GM11168 (cell line): ENCODE results near the gene ANKRD44.
"Not testable (repeated sequence)": the region's sequence is repeated elsewhere in the genome, so short reads cannot be mapped to it uniquely, and the experiment has no call there.

Experiments used
- in situ Hi-C: fragments of 300-500 bp; cut with MboI; formaldehyde crosslinking; loops from one replicate; pipeline ENCODE4 v1.12.0; 2022; ENCODE audit warnings: low sequenced_read_pairs; ENCODE audit not compliant: unreplicated experiment

The ANKRD44 gene

DNA sequence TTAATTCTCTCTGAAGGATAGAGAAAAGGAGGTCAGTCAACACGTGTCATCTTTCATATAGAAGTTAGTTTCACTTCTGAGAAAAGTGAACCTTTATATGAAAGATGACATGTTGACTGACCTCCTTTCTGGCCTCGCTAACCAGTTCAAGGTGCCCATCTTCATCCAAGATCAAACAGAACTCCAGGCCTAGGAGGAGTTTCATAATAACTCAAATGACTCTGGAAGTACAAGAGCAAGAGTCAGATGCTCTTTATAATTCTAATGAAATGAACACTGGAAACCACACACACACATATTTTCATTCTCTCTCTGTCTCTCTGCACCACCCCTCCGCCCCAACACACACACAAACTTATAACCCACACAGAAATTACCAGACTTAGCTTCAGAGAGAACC lies 16.3 kb downstream of the ANKRD44 start:
- in situ Hi-C loops: no loop called here

DNA sequence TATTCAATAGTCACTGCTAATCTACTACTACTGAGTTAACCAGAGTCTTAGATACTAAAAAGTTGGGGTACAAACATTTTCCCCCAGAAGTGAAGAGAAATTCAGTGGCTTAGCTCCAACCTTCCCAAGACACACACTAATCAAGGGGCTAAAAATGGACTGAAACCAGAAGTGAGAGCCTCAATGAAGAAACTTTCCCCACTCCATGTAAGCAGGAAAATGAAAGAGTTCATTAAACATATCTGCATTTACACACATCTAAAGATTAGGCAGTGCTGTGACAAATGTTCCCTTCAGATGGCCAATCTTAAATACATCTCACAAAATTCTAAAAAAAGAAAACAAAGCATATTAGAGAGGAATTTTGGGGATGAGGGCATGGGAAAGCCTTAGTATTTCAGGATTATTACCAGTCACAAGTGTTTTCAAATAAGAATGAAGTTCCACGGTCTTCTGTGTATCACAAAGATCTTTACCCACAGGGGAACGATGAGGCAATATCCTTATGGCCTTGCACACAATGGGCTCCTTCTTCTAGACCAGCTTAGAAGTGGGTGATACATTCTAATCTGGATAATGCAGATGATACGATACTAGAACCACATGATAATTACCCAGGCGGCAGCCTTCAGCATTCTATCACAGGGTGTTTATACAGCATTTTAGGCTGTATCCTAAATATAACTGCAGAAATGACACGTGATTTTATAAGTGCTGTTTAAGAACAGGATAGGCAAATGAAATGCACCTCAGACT lies 17.1 kb downstream of the ANKRD44 start:
- in situ Hi-C loops: no loop called here

DNA sequence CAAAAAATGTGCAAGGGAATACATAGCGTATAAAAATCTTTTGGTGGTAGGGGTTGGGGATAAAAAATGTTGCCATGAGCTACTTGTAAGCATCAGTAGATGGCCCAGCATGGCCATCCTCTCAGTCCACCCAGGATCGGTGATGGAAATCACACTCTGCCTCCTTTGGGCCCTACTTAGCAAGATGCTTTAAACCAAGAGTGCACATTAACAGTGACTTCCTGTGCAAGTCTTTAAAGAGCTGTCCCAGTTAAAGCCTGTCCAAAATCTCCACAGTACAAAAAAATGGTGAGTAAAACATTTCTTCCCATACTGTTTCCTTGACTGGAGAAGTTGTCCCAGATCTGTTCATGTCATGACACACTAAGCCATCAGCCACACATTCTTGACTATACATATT lies 18.0 kb downstream of the ANKRD44 start:
- in situ Hi-C loops: no loop called here

DNA sequence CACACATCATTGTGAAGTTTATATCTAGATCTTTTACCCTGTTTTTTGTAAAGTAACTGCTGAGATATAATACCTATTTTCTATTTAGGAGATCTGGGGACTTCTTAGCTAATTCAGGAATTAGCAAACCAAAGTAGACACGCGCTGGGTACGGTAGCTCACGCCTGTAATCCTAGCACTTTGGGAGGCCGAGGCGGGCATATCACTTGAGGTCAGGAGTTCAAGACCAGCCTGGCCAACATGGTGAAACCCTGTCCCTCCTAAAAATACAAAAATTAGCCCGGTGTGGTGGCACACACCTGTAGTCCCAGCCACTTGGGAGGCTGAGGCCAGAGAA lies 23.0 kb downstream of the ANKRD44 start:
- in situ Hi-C loops: not testable (repeated sequence)

DNA sequence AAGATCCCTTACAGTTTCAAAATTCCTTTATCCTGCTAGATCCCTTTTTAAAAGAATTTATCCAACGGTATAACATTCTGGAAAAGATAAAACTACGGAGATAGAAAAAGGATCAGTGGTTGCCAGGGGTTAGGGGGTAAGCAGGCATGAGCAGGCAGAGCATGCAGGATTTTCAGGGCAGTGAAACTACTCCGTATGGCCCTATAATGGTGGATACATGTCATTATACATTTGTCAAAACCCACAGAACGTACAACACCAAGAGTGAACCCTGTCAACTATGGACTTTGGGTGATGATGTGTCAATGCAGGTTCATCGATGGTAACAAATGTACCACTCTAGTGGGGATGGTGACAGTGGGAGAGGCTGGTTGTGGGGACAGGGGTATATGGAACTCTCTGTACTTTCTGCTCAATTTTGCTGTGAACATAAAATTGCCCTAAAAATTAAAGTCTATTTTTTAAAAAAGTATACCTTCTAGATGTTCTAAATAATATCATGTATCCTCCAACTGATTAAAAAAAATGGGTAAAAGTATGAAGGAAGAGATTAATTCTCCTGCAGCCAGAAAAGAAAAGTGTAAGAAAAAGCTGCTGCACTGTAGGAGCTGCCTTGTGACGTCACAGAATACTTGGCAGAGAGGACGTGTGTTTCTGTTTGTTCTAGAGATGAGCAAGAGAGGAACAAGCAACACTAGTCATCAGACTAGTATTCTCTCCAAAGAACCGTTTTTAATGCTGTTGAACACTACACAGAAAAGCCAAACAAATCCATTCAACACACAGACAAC lies 23.6 kb downstream of the ANKRD44 start:
- in situ Hi-C loops: no loop called here

DNA sequence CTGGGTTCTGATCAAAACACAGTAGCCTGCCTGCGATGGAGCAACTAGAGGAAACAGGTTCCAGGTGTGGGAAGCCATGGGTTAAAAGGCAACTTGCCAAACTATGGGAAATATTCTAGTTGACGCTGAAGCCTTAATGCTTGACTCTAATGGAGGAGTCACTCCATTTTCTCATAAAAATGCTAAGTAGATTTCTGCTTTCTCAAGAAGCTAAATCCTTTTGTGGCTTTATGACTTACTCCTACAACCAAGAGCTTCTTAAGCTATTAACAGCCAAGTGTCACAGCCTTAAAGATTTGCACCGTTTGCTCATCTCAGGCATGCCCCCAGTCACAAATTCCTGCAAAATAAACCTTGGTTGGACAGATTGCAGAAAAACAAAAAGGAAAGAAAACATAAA lies 25.2 kb downstream of the ANKRD44 start:
- in situ Hi-C loops: no loop called here

DNA sequence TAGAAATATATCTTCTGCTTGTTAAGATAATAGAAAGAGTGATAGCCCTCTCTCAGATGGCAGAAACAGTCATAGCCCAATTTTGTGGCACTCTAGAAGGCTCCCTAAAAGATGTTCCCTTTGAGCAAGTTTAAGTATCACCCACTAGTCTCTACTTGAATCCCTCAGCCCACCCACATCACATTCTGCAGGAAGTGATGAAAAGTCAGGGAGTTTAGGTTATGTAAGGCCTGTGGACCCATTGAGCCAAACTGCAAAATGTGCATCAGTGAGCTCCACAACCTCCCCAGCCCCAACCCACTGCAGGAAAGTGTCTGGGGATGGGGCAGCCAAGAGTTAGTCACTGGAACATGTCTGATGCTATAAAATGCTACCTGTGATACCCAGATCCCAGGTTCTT lies 25.6 kb downstream of the ANKRD44 start:
- in situ Hi-C loops: no loop called here

DNA sequence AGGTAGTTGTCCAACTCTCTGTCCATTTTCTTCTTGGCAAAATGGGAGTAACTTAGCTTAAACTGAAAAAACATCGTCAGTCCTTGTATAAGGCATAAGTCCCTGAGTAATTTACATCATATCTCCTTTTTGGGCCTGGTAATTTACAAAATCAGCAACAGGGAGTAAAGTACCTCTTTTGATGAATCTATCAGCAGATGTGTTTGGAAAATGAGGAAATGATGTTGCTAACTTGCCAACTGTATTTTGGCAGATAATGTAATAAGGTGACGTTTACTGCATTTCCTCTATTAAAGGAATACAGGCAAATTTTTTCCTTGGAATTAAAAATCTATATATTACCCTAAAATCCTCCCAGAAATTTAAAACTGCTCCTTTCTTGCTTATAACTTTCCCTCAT lies 29.2 kb downstream of the ANKRD44 start:
- in situ Hi-C loops: no loop called here

DNA sequence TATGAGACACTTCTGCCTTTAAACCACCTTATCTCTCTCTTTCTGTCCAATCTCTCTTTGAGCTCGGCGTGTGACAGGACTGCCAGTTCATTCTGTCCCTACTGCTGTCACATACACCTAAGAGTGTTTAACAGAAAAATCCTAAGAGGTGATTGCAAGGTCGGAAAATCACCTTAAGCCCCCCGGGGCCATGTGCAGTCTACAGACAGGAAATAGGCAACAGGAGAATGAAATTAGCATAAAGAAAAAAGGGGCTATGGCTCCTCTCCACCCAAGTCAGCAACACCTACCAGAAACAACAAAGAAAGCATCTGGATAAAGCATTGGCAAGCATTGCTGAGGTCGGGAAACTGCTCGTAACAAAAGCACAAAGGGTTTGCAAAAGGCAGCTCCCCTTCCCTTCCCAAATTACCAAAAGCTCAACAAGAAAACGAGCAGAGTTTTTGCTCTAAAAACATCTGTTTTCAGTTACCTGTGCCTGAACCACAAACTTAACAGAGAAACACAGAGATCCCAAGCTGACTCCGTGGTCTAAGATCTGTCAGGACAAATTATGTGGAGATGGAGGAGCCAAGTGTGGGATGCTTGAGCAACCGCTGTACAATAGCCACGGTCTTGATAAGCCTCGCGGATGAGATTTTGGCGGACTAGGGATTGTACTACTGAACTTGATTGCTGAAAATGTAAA lies 30.4 kb downstream of the ANKRD44 start:
- in situ Hi-C loops: no loop called here

DNA sequence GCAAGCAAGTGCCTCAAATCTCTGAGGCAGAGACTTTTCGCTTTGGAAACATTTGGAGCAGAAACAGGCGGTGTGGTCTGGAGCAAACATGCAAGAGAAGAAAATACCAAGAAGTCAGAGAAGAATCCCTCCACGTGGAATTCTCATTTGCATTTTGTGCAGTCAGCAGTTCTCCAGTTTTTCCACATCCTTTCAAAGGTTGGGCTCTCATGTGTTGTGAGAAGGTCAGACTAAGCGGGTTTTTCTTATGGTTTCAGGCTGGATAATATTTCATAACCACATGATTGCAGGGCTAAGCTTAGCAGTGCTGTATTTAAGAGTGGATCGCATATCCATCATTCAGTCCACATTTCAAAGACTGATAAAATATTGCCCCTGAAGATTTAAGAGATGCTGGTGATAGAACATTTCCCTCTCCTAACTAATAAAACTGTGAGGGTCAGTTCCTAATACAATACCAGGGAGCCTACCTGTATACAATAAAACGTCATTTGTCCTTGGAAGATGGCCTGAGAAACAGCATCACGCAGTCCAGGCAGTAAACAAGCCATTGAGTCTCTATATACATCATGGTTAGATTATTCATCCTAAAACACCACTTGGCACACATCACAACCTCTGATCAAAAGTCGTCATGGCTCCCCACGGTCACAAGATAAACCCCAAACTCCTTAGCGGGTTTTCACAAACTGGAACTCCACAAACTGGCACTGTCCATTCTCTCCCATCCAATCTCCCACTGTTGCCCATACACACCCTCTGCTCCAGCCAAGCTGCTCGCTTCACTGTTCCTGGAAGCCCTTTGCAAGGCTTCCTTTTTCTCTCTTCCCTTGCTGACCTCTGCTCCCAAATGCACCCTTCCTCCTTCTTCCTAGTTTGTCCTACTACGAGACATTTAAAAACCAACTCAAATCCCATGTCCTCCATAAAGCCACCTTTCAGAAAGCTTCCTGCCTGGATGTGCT lies 31.5 kb downstream of the ANKRD44 start:
- in situ Hi-C loops: no loop called here

DNA sequence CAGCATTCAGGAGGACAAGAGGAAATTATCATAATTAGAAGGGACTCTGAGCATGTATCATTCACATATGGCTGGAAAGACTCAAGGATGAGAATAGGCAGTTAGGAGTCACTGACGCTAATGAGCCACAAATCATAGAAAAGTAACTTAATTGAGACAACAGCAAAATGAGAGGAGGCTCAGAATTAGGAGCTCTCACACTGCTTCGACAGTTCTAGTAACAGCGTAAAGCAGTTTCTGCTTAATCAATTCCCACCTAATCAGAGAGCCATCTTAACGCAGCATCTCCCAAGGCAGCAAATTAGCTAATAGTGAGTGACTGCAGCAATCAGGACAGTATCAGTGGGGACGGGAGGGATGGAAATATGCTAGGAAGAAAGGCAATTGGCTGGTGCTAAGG lies 32.8 kb downstream of the ANKRD44 start:
- in situ Hi-C loops: no loop called here

DNA sequence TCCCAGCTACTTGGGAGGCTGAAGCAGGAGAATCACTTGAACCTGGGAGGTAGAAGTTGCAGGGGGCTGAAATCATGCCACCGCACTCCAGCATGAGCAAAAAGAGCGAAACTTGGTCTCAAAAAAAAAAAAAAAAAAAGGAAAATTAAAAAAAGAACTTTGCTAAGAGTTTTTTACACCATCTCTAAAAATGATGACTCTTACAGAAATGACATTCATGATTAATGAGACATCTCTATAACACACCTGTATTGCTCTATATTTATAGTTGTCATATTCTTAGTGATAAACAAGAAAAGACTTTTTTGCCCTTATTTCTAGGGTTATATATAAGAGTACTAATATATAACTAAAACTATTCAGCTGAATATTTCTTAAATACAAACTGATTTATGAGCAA lies 34.4 kb downstream of the ANKRD44 start:
- in situ Hi-C loops: no loop called here

DNA sequence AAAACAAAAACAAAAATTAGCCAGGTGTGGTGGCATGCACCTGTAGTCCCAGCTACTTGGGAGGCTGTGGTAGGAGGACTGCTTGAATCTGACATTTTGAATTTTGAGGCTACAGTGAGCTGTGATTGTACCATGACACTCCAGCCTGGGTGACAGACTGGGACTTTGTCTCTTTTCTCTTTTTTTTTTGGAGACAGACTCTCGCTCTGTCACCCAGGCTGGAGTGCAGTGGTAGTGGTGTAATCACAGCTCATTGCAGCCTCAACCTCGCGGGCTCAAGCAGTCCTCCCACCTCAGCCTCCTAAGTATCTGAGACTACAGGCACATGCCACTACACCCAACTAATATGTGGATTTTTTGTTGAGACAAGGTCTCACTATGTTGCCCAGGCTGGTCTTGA lies 35.6 kb downstream of the ANKRD44 start:
- in situ Hi-C loops: no loop called here

DNA sequence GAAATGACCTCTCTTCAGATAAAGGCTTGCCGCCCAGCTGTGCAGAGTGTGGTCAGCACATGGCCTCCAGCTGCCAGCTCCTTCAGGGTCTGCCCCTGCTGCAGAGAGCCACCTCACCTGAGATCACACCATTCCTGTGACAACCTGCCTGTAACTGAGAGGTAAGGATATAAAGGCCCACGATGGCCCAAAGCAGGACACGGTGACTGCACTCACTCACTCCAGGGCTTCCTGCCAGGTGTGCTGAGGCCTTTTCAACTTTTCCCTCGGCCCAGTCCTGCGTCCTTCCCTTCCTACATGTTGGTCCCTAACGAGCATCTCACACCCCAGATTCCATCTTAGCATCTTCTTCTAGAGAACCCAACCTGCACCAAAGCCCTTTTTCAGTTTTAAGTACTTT lies 36.2 kb downstream of the ANKRD44 start:
- in situ Hi-C loops: no loop called here

DNA sequence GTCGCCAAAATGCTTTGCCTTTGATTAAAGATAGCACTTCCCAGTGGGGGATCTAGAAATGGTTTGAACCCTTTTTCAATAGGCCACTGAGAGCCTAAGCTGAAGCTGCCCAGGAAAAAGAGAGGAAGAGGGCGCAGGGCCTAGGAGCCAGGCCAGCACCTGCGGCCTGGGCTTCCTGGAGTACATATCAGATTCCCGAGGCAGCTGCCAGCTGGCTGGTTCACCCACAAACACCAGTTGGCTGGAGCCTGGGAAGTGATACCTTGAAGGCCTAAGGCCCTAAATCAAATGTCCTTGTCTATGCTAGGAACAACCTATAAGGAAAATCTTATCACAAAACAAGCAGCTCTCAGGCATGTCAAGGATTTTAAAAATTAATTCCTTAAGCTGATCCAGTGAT lies 37.1 kb downstream of the ANKRD44 start:
- in situ Hi-C loops: no loop called here

DNA sequence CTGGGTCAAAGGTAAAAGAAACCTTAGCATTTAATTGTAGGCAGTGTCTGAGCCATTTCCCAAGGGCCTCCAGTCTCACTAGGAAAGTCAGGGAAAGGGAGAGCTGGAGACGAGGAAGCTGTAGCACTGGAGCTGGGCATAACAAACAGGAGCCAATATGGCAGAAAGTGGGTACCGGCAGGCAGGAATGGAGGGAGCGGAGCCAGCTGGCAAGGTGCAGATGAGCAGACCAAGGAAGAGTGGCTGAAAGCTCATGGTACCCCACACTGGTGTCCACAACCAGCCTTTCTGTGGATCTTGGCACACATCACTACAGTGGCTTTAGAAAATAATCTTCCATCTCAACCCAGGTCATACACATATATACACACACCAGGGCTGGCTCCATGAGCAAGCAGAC lies 40.0 kb downstream of the ANKRD44 start:
- in situ Hi-C loops: no loop called here

DNA sequence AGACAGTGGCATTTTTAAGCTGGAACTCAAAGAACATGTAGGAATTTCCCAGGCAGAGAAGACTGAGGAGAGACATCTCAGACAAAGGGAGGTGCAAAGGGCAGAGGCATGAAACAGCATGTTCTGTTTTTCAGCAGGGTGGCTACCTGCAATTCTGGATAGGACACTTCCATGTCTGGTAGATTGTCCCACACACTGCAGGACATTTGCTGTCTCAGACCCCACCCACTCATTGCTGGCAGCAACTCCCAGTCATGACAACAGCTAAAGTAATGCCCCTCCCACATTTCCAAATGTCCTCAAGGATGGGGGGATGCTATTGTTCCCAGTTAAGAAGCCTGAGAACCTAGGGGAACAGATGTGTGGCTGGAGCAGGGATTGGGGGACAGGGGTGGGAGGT lies 40.8 kb downstream of the ANKRD44 start:
- in situ Hi-C loops: no loop called here

DNA sequence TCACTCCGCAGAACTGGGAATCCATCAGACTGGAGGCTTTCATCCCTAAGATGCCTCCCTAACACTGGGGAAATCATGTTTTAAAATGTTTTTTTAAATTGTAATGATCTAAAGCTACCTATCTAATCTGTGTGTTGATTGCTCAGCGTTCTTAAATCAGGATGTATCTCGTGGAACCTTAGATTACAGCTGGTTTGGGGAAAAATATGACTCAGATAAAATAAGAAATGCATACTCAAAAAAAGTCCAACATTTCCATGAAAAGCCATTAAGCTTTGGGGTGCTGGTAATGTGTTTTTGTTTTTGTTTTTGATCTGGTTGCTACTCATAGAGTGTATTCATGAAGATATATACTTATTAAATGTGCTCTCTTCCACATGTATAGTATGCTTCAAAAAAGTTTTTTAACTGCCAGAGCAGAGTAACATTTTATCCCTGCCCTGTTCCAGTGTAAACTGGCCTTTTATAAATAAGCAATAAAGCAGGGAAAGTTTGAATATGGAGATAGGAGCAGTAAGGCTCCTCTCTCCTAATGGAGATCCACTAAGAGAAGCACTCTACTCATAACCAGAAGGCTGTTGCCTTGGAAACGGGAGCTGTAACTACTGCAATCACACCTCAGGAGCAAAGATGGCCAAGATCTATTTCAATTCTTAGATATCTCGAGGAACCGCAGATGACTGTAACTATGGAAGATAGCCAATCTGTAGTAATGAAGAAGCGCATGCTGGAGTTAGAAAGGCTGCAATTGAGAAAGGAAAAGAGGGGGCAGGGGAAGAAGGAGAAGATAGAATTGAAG lies 41.6 kb downstream of the ANKRD44 start:
- in situ Hi-C loops: no loop called here

DNA sequence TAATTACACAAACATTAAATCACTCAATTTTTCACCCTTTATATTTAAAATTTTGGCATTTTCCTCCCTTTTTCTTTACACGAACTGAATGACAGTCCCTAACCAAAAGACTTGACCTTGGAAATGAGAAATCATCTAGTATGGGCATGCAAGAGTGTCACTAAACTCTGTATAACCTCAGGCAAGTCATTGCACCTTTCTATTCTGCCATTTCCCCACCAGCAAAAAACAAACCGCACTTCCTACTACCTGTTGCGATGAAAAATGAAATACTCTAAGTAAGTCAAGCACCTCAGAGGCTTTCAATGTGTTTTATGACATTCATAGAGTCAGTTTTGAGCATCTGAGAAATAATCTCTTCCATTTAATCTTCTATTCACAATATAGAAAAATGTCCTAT lies 44.1 kb downstream of the ANKRD44 start:
- in situ Hi-C loops: no loop called here

DNA sequence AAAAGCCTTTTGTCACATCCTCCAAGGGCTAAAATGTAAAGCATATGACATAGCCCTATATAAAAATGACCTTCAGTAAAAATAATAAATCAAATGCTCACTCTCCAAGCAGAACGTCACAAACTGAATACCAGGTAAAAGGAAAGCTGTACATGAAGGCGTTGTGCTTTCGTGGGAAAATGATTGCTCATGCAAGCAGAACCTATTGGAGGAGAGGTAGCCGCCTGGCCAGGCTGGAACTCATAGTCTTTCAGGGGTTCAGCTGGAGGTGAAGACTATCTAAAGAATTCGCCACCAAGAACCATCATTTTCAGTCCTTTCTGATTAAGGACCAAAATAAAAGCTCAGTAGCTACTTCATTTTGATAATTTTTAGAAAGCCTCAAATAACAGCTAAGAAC lies 44.7 kb downstream of the ANKRD44 start:
- in situ Hi-C loops: no loop called here
